ENCODE results near the gene TPCN2.

Gene TPCN2

GRCh38 chr11:69055212-69055586 lies 6.5 kb downstream of the TPCN2 start:
- no peak overlapping the region for H3K9ac ChIP-seq (ENCODE audit: low read length)
- no peaks in the 10 kb centered on the region for H3K9me3 ChIP-seq (ENCODE audit: control insufficient read depth, low read depth, low read length)
- H3K36me3 ChIP-seq (ENCODE audit: control insufficient read depth, low read depth, low read length): peaks cover 3% of the 10 kb centered on the region
- no peaks in the 10 kb centered on the region for H3K27me3 ChIP-seq (ENCODE audit: control insufficient read depth, insufficient read depth, low read length)
- H3K4me1 ChIP-seq (ENCODE audit: control insufficient read depth, low read depth, low read length): no peaks in the 10 kb centered on the region
- H3K27ac ChIP-seq (ENCODE audit: low read length): no peak overlapping the region
- no peak overlapping the region for H3K4me3 ChIP-seq (ENCODE audit: low read length)

GRCh38 chr11:69055598-69056516 lies 7.1 kb downstream of the TPCN2 start:
- no peak overlapping the region for H3K9ac ChIP-seq (ENCODE audit: low read length)
- peaks cover 3% of the 10 kb centered on the region for H3K36me3 ChIP-seq (ENCODE audit: control insufficient read depth, low read depth, low read length)
- no peaks in the 10 kb centered on the region for H3K4me1 ChIP-seq (ENCODE audit: control insufficient read depth, low read depth, low read length)
- no peaks in the 10 kb centered on the region for H3K27me3 ChIP-seq (ENCODE audit: control insufficient read depth, insufficient read depth, low read length)
- no peak overlapping the region for H3K4me3 ChIP-seq (ENCODE audit: low read length)
- H3K27ac ChIP-seq (ENCODE audit: low read length): no peak overlapping the region
- no peaks in the 10 kb centered on the region for H3K9me3 ChIP-seq (ENCODE audit: control insufficient read depth, low read depth, low read length)

GRCh38 chr11:69057236-69057635 lies 8.5 kb downstream of the TPCN2 start:
- Histone ChIP-seq H3K36me3 (ENCODE audit: control insufficient read depth, low read depth, low read length) (peaks cover 3% of the 10 kb centered on the region), H3K9me3 (ENCODE audit: control insufficient read depth, low read depth, low read length) (no peaks in the 10 kb centered on the region), H3K9ac (ENCODE audit: low read length) (no peak overlapping the region), H3K27ac (ENCODE audit: low read length) (no peak overlapping the region), H3K27me3 (ENCODE audit: control insufficient read depth, insufficient read depth, low read length) (no peaks in the 10 kb centered on the region), H3K4me3 (ENCODE audit: low read length) (no peak overlapping the region), H3K4me1 (ENCODE audit: control insufficient read depth, low read depth, low read length) (no peaks in the 10 kb centered on the region)

GRCh38 chr11:69057801-69058200 lies 9.1 kb downstream of the TPCN2 start:
- Histone ChIP-seq H3K4me1 (ENCODE audit: control insufficient read depth, low read depth, low read length) (no peaks in the 10 kb centered on the region), H3K4me3 (ENCODE audit: low read length) (no peak overlapping the region), H3K27me3 (ENCODE audit: control insufficient read depth, insufficient read depth, low read length) (no peaks in the 10 kb centered on the region), H3K9ac (ENCODE audit: low read length) (no peak overlapping the region), H3K27ac (ENCODE audit: low read length) (no peak overlapping the region), H3K36me3 (ENCODE audit: control insufficient read depth, low read depth, low read length) (peaks cover 3% of the 10 kb centered on the region), H3K9me3 (ENCODE audit: control insufficient read depth, low read depth, low read length) (no peaks in the 10 kb centered on the region)

- no peaks in the 10 kb centered on the region for H3K9me3 ChIP-seq (ENCODE audit: control insufficient read depth, low read depth, low read length)
- H3K4me1 ChIP-seq (ENCODE audit: control insufficient read depth, low read depth, low read length): no peaks in the 10 kb centered on the region
- H3K27ac ChIP-seq (ENCODE audit: low read length): no peak overlapping the region
- H3K27me3 ChIP-seq (ENCODE audit: control insufficient read depth, insufficient read depth, low read length): no peaks in the 10 kb centered on the region
- H3K36me3 ChIP-seq (ENCODE audit: control insufficient read depth, low read depth, low read length): peaks cover 5% of the 10 kb centered on the region
- no peak overlapping the region for H3K4me3 ChIP-seq (ENCODE audit: low read length)
- no peak overlapping the region for H3K9ac ChIP-seq (ENCODE audit: low read length)
These were observed 10.0 kb downstream of the TPCN2 start for GRCh38 chr11:69058511-69059270.

GRCh38 chr11:69059429-69059828 lies 10.7 kb downstream of the TPCN2 start:
- Histone ChIP-seq H3K27ac (ENCODE audit: low read length) (no peak overlapping the region), H3K4me1 (ENCODE audit: control insufficient read depth, low read depth, low read length) (no peaks in the 10 kb centered on the region), H3K9ac (ENCODE audit: low read length) (no peak overlapping the region), H3K4me3 (ENCODE audit: low read length) (no peak overlapping the region), H3K36me3 (ENCODE audit: control insufficient read depth, low read depth, low read length) (peaks cover 6% of the 10 kb centered on the region), H3K9me3 (ENCODE audit: control insufficient read depth, low read depth, low read length) (no peaks in the 10 kb centered on the region), H3K27me3 (ENCODE audit: control insufficient read depth, insufficient read depth, low read length) (no peaks in the 10 kb centered on the region)

- Histone ChIP-seq H3K27ac (ENCODE audit: low read length) (no peak overlapping the region), H3K9me3 (ENCODE audit: control insufficient read depth, low read depth, low read length) (no peaks in the 10 kb centered on the region), H3K4me3 (ENCODE audit: low read length) (no peak overlapping the region), H3K27me3 (ENCODE audit: control insufficient read depth, insufficient read depth, low read length) (no peaks in the 10 kb centered on the region), H3K9ac (ENCODE audit: low read length) (no peak overlapping the region), H3K4me1 (ENCODE audit: control insufficient read depth, low read depth, low read length) (no peaks in the 10 kb centered on the region), H3K36me3 (ENCODE audit: control insufficient read depth, low read depth, low read length) (peaks cover 6% of the 10 kb centered on the region)
These were observed 11.3 kb downstream of the TPCN2 start for GRCh38 chr11:69059985-69060384.

- Histone ChIP-seq H3K36me3 (ENCODE audit: control insufficient read depth, low read depth, low read length) (peaks cover 3% of the 10 kb centered on the region), H3K27me3 (ENCODE audit: control insufficient read depth, insufficient read depth, low read length) (no peaks in the 10 kb centered on the region), H3K9me3 (ENCODE audit: control insufficient read depth, low read depth, low read length) (no peaks in the 10 kb centered on the region), H3K9ac (ENCODE audit: low read length) (no peak overlapping the region), H3K4me1 (ENCODE audit: control insufficient read depth, low read depth, low read length) (no peaks in the 10 kb centered on the region), H3K27ac (ENCODE audit: low read length) (no peak overlapping the region), H3K4me3 (ENCODE audit: low read length) (no peak overlapping the region)
These were observed 12.3 kb downstream of the TPCN2 start for GRCh38 chr11:69060806-69061712.

GRCh38 chr11:69061713-69062053 lies 13.0 kb downstream of the TPCN2 start:
- Histone ChIP-seq H3K27ac (ENCODE audit: low read length) (no peak overlapping the region), H3K9me3 (ENCODE audit: control insufficient read depth, low read depth, low read length) (no peaks in the 10 kb centered on the region), H3K36me3 (ENCODE audit: control insufficient read depth, low read depth, low read length) (peaks cover 3% of the 10 kb centered on the region), H3K4me3 (ENCODE audit: low read length) (no peak overlapping the region), H3K4me1 (ENCODE audit: control insufficient read depth, low read depth, low read length) (no peaks in the 10 kb centered on the region), H3K27me3 (ENCODE audit: control insufficient read depth, insufficient read depth, low read length) (no peaks in the 10 kb centered on the region), H3K9ac (ENCODE audit: low read length) (no peak overlapping the region)

- H3K4me3 ChIP-seq (ENCODE audit: low read length): no peak overlapping the region
- no peaks in the 10 kb centered on the region for H3K27me3 ChIP-seq (ENCODE audit: control insufficient read depth, insufficient read depth, low read length)
- no peaks in the 10 kb centered on the region for H3K9me3 ChIP-seq (ENCODE audit: control insufficient read depth, low read depth, low read length)
- H3K27ac ChIP-seq (ENCODE audit: low read length): no peak overlapping the region
- no peaks in the 10 kb centered on the region for H3K4me1 ChIP-seq (ENCODE audit: control insufficient read depth, low read depth, low read length)
- H3K36me3 ChIP-seq (ENCODE audit: control insufficient read depth, low read depth, low read length): peaks cover 3% of the 10 kb centered on the region
- H3K9ac ChIP-seq (ENCODE audit: low read length): no peak overlapping the region
These were observed 13.6 kb downstream of the TPCN2 start for GRCh38 chr11:69062169-69062855.
